GM19025 (cell line): Measurements from ENCODE around the gene SHISA3.

Experiments
- ATAC-seq: cut with Tn5 transposase; IDR thresholded peaks from one replicate; pipeline ENCODE4 v1.9.1; 2021; ENCODE audit warnings: mild to moderate bottlenecking, low read depth, moderate library complexity; ENCODE audit not compliant: unreplicated experiment

Gene SHISA3

DNA sequence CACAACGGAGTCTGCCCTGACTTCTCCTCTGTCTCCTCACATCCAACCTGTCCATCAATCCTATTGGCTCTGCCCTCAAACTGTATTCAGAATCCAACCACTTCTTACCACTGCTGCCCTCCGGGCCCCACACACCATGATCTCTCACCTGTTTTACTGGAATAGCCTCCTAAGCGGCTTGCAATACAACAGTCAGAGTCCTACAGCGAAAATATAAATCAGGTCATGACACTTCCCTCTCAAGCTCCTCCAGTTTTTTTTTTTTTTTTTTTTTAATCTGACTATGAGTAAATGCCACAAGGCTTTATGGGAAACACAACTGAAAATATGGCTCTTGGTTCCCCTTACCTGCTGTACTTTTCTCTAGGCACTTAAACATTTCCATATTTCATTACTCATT, 42.8 kb downstream of the SHISA3 start:
- no peak for ATAC-seq

DNA sequence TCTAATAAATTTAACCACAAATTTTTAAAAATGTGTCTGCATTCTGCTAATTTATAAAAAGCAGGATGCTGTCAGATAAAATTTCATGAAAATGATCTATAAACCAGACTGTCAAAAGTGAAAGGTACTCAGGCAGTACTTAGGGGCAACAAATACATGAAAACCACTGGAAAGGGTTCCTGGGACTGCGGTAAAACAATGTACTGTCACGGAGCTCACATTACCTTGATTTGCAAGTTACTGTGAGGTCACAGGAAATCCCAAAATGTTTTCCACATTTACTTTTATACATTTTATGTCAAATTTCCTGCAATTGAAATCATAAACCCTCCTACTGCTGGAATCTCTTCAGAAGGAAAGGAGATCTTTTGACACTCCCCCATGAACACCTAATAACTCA, 45.3 kb downstream of the SHISA3 start:
- no peak for ATAC-seq

DNA sequence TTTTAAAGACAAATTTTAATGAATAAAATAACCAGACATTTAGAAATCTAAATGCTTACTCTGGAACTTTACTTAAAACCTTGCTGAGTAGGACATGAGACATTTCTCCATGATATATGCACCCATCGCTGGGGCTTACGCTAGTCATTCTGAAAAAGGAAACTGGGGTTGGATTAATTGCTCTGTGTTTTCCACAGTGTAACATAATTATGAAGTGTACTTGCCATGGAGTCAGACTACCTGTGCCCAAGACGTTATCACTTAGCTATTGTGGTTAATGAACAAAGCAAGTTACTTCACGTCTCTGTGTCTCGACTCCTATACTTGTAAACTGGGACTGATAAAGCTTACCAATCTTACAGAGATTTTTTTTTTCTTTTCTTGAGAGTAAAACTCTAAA, 47.8 kb downstream of the SHISA3 start:
- no peak for ATAC-seq

DNA sequence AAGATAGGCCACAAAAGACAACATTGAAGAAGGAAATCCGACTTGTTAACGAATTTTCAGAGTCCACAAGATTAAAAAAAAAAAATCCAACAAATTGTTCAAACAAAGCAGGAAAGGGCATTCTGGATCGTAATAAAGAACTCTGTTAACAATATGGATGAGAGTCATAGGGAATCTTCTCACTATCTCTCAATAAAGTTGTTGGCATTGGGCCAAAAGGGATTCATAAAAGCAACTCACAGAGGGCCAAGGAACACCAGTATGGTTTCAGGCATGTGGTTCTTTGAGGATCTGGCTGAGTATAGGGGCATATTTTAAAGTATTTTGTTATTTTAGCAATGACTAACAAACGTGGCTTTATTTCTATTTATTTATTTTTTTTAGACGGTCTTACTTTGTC, 49.5 kb downstream of the SHISA3 start:
- ATAC-seq, result no peak
